GM18505 (cell line): ENCODE data around the gene ASB2.
A peak's percentile ranks its signal among the peaks of the same experiment; 100 is the strongest.

Experiments
- ATAC-seq: cut with Tn5 transposase; IDR thresholded peaks from one replicate; pipeline ENCODE4 v1.9.1; 2021; ENCODE audit not compliant: unreplicated experiment
- POLR2A ChIP-seq: IDR thresholded peaks from 4 replicates; pipeline ENCODE4 v1.6.1; 2011; ENCODE audit warnings: borderline replicate concordance; ENCODE audit not compliant: insufficient read depth, insufficient read length; ENCODE audit errors: extremely low read depth

Gene ASB2

DNA sequence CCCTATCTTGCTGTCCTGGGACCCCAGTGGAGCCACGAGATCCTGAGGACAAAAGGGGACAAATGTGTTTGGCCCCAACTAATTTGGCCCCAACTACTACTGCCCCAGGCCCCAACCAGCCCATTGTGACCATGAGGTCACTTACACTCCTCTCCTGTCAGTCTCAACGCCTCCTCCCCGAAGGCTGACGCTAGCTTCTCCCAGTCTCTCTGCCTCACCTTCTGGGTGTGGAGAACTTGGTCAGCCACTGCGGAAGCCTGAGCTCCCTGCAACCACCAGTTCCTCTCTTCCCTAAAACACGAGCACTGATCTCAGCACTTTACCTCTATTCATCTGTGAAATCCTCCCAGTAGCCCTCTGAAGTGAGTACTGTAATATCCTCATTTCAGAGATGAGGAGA lies 35.9 kb downstream of the ASB2 start:
- ATAC-seq: no peak
- no peak for TF ChIP-seq POLR2A

DNA sequence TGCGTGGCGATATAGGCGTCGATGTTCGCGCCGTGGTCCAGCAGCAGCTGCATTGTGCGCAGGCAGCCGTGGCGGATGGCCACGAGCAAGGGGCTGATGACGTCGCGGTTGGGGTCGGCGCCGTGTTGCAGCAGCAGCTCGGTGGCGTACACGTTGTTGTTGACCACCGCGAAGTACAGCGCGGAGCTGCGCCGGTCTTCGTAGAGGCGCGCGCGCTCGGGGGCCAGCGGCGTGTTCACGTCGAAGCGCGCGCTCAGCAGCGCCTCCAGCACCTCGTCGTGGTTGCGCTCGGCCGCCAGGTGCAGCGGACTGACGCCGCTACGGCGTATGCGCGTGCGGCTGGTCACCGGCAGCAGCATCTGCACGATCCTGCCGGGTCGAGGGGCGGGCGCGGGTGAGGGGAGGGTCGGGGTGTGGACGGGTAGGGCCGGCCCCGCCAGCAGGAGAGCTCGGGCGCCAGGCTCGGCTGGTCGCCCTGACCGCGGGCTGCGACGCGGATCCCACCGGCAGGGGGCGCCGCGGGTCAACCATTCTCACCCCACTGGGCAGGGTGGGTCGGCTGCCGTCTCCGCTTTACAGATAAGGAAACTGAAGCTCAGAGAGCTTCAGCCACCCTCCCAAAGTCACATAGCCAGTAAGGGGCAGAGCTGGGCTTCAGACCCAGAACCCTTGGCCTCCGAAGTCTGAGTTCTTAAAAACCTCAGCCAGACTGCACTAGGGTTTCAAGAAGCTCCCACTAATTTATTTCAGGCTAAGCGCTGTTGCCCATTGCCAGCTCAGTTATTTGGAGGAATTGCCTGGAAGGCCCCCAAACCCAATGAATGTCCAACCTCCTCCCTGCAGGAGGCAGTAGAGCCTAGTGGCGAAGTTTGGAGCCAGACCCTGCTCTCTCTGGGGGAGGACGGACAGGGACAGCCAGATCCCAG lies 36.8 kb downstream of the ASB2 start:
- no peak for TF ChIP-seq POLR2A
- ATAC-seq: peak; percentile 91

DNA sequence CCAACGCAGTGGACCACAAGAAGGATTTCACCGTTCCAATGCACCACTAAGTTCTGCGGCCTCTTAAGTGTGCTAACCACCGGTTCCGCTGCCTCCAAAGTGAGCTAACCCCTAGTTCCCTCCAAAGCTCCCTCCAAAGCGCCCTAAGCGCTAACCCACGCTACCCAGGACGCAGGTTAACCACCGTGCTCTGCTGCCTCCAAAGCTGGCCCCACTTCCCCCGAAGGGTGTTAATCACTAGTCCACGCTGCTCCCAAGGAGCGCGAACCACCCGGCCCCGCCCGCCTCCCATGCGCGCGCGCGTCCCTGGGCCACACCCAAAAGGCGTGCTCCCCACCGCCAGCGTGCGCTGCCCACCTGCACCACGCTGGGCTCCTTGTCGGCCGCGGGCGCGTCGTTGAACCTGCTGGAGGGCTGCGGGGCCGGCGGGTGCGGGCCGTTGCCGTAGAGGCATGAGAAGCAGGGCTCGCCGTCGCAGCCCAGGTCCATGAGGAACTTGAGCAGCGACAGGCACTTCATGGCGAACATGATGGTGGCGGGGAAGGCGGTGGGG lies 37.5 kb downstream of the ASB2 start:
- TF ChIP-seq POLR2A: no peak
- no peak for ATAC-seq

DNA sequence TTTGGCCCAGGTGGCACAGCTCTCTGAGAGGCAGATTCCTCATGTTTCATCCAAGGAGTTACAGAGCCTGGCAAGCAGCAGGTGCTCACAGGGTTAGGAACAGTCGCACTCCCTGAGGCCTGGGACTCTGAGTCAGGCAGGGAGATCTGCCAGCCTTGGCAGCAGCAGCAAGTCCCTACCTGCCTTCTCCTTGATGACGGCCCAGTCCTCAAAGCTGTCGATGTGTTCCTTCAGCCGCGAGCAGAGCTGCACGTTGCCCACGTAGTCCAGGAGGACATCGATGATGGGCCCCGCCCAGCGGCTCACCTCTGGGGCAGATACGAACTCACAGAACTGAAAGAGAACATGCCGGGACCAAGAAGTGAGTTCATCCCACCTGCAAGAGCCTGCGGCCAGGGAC lies 38.9 kb downstream of the ASB2 start:
- TF ChIP-seq POLR2A: no peak
- ATAC-seq: no peak

DNA sequence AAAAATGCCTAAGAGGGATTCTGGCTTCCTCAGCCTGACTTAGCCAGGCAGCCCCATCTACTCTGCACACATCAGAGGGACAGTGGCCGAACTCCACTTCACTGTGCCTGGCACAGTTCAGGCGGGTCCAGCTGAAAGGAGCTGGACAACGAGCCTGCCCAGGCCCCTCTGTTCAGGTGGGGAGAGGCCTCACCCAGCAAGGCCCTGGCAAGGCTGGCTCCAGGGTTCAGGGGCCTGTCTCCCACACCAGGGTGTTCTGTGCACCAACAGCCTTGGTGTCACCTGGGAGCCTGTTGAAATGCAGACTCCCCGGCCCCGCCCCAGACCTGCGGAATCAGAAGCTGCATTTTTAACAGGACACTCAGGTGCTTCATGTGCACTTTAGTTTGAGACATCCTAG lies 39.4 kb downstream of the ASB2 start:
- no peak for TF ChIP-seq POLR2A
- no peak for ATAC-seq

DNA sequence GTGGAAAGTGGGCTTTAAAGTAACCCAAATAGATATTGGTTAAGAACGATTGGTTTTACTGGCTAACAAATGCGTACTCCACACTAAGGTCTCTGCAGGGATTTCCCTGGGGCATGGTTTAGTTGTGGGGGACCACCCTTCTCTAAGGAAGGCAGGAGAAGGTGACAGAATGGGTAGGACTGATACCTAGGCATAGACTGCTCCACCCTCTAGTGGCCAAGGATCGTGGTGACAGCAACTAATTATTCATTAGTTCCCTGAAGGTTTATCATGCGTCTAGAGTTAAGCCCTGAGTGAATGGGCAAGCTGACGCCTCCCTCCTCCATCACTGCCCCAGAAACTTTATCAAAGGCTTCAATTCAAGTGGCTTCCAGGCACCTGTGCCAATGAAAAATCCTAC lies 40.1 kb downstream of the ASB2 start:
- no peak for TF ChIP-seq POLR2A
- no peak for ATAC-seq

DNA sequence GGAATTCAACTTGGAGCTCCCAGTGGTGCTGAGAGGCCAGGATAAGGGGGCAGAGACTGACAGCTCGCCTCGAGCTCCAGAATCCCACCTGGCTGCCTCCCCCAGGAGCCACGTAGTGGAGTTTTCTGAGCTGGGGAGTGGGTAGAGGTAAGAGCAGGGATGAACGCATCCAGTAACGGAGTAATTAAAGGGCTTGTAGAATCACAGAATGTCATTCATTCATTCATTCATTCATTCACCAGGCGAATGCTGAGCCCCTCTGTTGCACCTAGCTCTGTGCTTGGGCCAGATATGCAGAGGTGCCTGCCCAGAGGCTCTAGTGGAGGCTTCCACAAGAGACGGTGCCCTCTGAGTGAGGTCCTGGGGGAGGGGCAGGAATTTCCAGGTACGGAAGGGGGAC lies 41.2 kb downstream of the ASB2 start:
- ATAC-seq: no peak
- no peak for TF ChIP-seq POLR2A

DNA sequence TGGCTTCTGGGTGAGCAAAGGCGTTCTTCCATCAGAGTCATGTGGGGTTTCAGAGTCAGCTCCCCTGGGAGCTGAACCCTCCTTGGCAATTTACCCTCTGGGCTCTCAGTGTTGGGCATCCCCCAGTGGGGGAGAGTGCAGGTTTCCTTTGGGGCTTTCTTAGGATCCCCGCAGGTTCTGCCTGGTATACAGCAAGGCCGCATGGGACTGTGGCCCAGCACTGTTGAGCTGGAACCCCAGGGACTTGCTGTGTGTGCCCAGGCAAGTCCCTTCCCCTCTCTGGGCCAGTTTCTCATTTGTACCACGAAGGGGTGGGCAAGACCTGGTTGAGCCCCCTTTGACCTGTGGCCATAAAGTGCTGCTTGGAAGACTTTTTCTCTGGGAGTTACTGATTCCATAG lies 43.7 kb downstream of the ASB2 start:
- no peak for ATAC-seq
- TF ChIP-seq POLR2A: no peak

DNA sequence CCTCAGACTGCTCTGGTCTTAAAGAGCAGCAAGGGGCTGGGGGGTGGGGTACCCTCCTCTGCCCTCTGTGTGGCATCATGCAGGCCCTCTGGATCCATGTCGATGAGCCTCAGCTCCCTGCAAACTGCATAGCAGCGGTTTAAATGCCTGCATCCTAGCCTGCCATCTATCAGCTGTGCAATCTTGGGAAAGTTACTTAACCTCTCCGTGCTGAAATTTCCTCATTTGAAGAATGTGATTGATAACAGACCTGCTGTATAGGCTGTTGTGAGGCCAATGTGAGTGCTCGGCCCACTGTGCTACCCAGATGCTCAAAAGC lies 45.4 kb downstream of the ASB2 start:
- TF ChIP-seq POLR2A: no peak
- ATAC-seq: no peak

DNA sequence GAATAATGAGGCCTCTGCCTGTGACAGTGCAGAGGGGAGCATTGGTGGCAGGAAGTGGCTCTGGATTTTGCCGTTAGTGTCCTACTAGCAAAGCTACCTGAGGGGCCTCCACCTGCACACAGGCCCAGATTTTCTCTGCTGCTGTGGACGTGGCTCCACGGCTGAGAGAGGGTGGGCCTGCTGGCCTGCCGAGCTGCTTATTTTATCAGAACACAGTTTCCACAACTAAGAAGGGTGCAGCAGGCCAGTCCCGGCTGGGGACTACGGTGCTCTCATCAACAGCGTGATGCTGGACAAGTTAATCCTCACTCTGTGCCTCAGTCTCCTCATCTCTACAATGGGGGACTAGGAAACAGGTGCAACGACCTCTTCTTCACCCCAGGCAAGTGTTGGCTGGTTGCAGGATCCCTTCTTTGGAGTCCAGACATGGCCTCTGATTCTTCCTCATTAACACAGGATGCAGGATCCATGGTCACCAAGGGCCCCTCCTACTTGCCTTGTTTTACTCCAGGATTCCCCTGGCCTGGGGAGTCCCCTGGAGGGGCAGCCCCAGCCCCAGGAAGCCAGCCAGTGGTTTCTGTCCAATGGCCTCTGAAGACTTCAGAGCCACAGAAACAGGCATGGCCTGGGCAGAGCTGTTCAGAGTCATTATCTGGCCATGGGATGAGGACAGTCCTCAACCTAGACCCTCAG lies 45.9 kb downstream of the ASB2 start:
- no peak for TF ChIP-seq POLR2A
- no peak for ATAC-seq

DNA sequence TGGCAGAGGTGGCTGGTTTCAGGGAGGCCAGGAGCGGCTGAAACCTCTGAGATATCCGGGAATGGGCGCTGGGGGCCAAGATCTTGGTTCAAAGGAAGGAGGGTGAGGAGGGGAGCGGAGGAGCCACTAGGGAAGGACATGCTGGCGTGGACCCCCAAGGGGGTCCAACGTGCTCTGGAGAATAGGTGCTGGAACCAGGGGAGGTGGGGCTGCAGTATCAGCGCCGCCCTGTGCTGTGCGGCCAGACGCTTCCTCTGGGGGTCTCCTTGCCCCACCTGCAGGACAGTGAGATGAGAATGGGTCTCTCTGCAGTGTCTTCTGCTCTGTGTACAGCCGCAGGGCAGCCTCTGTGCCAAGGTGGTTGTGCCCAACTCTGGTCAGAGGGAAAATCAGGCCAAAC lies 46.7 kb downstream of the ASB2 start:
- ATAC-seq: no peak
- TF ChIP-seq POLR2A: no peak

DNA sequence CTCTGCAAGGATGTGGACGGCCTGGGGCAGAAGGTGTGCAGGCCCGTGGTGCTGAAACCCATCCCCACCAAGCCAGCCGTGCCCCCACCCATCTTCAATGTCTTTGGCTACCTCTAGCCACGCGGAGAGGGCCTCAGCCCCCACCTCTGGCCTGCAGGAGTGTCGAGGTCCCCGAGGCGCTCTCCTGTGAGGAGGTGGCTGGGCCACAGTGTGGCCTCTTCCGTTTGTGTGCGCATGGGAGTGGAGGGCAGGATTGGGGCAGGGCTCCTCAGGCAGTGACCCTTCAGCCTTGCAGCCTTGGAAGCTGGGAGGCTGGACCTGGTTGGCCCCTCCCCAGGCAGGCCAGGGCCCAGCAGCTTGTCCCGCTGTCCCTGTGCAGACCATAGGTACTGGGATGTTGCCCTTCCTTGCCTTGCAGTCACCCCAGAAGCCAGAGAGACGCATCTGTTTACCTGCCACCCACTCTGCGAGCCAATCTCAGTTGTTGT lies 47.3 kb downstream of the ASB2 start:
- TF ChIP-seq POLR2A: no peak
- ATAC-seq: no peak

DNA sequence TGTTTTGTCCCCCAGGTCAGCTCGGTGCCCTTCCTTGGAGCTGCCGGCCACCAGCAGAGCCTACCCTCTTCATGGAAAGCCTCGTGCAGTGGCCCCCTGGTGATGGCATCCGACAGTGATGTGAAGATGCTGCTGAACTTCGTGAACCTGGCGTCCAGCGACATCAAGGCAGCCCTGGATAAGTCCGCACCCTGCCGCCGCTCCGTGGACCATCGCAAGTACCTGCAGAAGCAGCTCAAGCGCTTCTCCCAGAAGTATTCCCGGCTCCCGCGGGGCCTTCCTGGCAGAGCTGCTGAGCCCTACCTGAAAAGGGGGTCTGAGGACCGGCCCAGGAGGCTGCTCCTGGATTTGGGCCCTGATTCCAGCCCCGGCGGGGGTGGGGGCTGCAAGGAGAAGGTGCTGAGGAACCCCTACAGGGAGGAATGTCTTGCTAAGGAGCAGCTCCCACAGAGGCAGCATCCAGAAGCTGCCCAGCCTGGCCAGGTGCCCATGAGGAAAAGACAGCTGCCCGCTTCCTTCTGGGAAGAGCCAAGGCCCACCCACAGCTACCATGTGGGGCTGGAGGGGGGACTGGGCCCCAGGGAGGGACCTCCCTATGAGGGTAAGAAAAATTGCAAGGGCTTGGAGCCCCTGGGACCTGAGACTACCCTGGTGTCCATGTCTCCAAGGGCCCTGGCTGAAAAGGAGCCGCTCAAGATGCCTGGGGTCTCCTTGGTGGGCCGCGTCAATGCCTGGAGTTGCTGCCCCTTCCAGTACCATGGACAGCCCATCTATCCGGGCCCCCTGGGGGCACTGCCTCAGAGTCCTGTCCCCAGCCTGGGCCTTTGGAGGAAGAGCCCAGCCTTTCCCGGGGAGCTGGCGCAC lies 48.0 kb downstream of the ASB2 start:
- no peak for TF ChIP-seq POLR2A
- no peak for ATAC-seq

DNA sequence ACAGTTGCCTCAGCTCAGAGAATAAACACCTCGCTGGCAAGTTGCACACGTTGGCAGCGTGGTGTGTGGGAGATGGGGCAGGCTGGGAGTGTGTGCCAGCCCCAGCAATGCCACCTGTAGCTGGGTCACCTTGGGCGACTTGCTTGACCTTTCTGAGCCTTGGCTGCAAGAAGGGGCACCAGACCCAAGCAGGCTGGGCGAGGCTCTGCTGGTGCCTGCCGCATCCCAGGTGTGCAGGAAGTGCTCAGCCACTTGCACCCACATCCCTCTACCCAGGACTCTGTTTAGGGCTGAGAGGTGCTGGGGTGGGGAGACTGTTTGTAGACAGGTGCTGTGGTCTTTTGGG lies 48.6 kb downstream of the ASB2 start:
- TF ChIP-seq POLR2A: no peak
- no peak for ATAC-seq
